GM18498 (cell line): ENCODE data around the gene TMEM192.
A peak's percentile ranks its signal among the peaks of the same experiment; 100 is the strongest.
"Not testable (repeated sequence)": the region's sequence is repeated elsewhere in the genome, so short reads cannot be mapped to it uniquely, and the experiment has no call there.

Source experiments
- ATAC-seq: cut with Tn5 transposase; IDR thresholded peaks from one replicate; pipeline ENCODE4 v1.9.1; 2021; ENCODE audit warnings: mild to moderate bottlenecking, moderate library complexity; ENCODE audit not compliant: unreplicated experiment

TMEM192 gene

GRCh38 chr4:165112368-165113121, at the start of gene TMEM192:
TMEM192 (minus strand) TSS chr4:165112860; CDS start chr4:165112773, 87 bp downstream.
- peak; percentile 98 for ATAC-seq

- ATAC-seq, result no peak
These were observed 46.1 kb upstream of the TMEM192 start for GRCh38 chr4:165158762-165159161.

- no peak for ATAC-seq
These were observed 44.2 kb upstream of the TMEM192 start for GRCh38 chr4:165156906-165157305.

GRCh38 chr4:165154482-165154881, 41.8 kb upstream of the TMEM192 start:
- ATAC-seq, result no peak

- no peak for ATAC-seq
These were observed 39.9 kb upstream of the TMEM192 start for GRCh38 chr4:165152527-165152926.

GRCh38 chr4:165151734-165152133, 39.1 kb upstream of the TMEM192 start:
- ATAC-seq, result no peak

GRCh38 chr4:165150545-165150944, 37.9 kb upstream of the TMEM192 start:
- ATAC-seq, result no peak

- no peak for ATAC-seq
These were observed 26.2 kb upstream of the TMEM192 start for GRCh38 chr4:165138843-165139242.

GRCh38 chr4:165137205-165137604, 24.5 kb upstream of the TMEM192 start:
- no peak for ATAC-seq

GRCh38 chr4:165136529-165136928, 23.9 kb upstream of the TMEM192 start:
- no peak for ATAC-seq

GRCh38 chr4:165133150-165133549, 20.5 kb upstream of the TMEM192 start:
- ATAC-seq, result no peak

GRCh38 chr4:165131247-165131832, 18.7 kb upstream of the TMEM192 start:
- ATAC-seq, result peak; percentile 84

GRCh38 chr4:165129924-165130323, 17.3 kb upstream of the TMEM192 start:
- ATAC-seq, result no peak

GRCh38 chr4:165125869-165126499, 13.3 kb upstream of the TMEM192 start:
- not testable (repeated sequence) for ATAC-seq

GRCh38 chr4:165124488-165124887, 11.8 kb upstream of the TMEM192 start:
- no peak for ATAC-seq

- peak; percentile 92 for ATAC-seq
These were observed 5.7 kb upstream of the TMEM192 start for GRCh38 chr4:165118256-165118909.

- ATAC-seq, result no peak
These were observed 2.6 kb upstream of the TMEM192 start for GRCh38 chr4:165115301-165115700.

- no peak for ATAC-seq
These were observed 723 bp downstream of the TMEM192 start for GRCh38 chr4:165111906-165112367.

GRCh38 chr4:165106518-165106917, 6.1 kb downstream of the TMEM192 start:
- ATAC-seq, result no peak

- ATAC-seq, result no peak
These were observed 11.0 kb downstream of the TMEM192 start for GRCh38 chr4:165101641-165102040.

- ATAC-seq, result no peak
These were observed 15.9 kb downstream of the TMEM192 start for GRCh38 chr4:165096776-165097175.
